GM18868 (cell line): ENCODE results near the gene ALPK3.

Experiments used
- ATAC-seq: cut with Tn5 transposase; IDR thresholded peaks from one replicate; pipeline ENCODE4 v1.9.1; 2021; ENCODE audit warnings: mild to moderate bottlenecking, moderate library complexity; ENCODE audit not compliant: unreplicated experiment

ALPK3 gene

GRCh38 chr15:84797212-84797611 is 19.9 kb upstream of the ALPK3 start:
- no peak for ATAC-seq

- ATAC-seq: no peak
These were observed 19.4 kb upstream of the ALPK3 start for GRCh38 chr15:84797801-84798200.

- no peak for ATAC-seq
These were observed 18.7 kb upstream of the ALPK3 start for GRCh38 chr15:84798436-84798946.

DNA sequence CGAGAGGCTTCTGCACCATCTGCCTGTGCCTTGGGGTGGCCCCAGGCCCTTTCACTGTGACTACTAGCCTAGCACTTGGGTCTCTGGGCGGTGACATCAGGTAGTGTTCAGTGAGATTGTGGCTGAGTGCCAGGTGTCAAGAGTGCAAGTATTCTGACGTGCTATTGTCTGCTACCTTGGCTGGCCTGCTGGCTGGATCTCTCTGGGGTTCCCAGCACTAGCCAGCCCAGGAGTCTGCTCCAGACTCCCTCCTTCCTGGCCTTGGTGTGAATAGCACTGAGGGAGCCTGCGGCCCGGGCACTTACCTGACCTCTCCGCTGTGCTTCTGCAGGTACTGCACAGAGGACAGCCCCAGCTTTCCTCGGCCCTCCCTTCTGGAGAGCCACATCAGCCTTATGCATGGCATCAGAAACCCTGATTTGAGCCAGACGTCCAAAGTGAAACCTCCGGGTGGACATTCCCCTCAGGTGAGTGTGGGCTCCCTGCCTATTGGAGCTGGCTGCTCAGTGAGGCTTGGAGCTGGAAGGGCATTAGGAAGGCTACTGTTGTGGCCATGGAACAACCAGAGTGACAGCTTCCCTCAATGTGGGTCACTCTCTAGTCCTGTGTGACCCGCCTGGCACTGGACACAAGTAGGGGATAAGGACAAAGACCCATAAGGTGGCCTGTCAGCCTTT is 17.5 kb upstream of the ALPK3 start:
- ATAC-seq: no peak

DNA sequence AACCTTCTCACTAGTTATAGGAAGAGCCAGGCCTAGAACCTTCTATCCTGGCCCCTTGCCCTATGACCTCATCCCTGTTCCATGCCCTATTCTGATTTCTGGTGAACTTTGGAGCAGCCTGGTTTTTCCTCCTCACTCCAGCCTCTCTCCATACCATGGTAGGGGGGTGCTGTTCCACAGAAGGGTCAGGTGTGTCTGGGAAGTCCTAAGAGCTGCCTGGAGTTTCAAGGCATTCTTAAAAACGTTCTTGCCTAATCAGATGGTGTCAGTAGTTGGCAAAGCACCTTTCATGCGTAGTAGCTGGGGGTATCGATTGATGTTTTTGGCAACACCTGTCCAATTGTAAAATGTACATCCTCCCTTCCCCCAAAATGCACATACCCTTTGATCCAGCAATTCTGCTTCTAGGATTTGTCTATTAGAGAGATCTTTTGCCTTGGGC is 16.8 kb upstream of the ALPK3 start:
- no peak for ATAC-seq

DNA sequence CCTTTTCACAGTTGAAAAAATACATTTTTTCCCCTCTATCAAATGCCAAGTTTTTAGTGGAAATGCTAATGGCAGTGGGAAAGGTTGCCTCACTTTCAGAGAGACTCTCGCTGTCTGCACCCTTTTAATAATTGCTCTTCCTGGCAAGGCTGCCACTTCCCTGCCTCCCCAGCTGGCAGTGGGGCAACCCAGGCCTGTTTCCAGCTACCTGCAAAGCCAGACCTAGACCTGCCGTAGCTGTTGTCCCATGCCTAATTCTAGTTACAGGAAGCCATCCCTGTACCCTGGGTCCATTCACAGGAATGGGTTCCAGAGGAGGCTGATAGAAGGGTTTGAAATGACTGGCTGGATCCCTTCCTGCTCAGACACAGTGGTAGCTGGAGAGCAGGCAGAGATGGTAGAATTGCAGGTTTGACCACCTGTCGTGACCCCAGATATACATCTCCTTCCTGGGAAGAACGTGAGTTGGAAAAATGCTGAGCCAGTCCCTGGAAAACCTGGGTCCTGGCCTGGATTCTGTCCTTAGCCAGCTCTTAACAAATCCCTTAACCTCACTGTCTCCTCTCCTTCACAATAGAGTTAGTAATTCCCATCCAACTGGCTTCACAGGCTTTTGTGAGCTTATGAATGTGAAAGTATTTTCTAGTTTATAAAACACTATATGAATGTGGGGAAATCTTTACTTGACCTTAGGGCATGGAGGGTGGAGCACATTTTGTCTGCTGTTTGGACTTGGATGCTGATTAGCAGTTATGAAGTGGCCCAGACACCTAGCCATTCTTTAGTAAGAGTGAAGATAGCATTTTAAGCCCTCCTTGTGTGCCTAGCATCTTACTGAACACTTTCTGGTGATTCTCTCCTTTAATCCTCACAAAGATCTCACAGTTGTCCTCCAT is 12.9 kb upstream of the ALPK3 start:
- no peak for ATAC-seq

DNA sequence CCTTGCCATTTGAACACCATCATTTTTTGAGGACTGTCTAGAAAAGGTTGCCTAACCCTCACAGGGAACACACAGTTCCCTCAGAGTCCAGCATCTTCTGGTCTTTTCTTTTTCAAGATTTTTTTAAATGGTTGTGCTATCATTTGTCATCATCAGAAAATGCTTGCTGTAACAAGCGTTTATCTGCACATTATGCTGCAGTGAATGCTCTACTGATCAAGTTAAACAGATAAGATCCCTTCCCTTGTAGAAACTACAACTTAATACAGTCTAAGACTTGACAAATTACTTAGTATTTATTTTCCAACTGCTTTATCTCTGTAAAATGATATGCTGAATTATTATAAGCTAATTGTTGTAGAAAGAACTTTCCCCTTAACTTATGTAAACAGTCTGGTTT is 11.9 kb upstream of the ALPK3 start:
- ATAC-seq: no peak

DNA sequence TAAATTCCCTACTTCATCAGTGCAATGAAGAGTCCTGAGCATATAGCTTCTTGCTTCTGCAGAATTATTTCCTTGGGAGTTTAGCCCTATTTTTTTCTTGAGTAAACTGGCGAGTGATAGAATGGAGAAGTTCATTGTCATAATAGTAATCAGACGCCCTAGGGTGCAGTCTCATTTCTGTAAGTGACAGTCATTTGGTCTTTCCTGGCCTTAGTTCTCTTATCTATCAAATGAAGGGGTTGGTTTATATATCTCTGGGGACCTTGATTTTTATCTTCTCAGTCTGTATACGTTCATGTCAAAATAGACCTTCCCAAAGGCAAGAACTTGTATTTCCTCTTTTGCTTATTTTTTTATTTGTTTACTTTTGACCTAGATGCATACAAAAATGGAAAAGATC is 9.9 kb upstream of the ALPK3 start:
- ATAC-seq: no peak

- ATAC-seq: no peak
These were observed 6.9 kb upstream of the ALPK3 start for GRCh38 chr15:84810073-84810840.

GRCh38 chr15:84811151-84811550 is 6.0 kb upstream of the ALPK3 start:
- ATAC-seq: no peak

- no peak for ATAC-seq
These were observed 5.3 kb upstream of the ALPK3 start for GRCh38 chr15:84811828-84812227.

DNA sequence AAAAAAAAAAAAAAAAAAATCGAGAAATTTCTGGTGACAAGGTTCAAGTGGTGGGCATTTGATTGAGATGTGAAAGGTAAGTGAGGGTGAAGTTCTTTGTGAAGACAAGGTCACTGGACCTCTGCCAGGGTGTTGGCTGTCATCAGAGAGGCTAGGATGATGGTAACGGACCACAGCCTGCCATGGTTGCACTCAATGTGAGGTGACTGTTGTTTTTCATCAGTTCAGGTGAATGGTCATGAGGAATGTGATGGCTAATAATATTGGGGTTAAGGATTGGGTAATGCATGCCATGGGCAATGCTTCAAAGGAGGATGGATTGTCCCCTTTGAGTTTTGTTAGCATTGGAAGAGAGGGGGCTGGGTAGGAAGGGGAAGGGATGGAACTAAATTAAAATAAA is 4.3 kb upstream of the ALPK3 start:
- no peak for ATAC-seq

- no peak for ATAC-seq
These were observed 3.7 kb upstream of the ALPK3 start for GRCh38 chr15:84813435-84813834.

DNA sequence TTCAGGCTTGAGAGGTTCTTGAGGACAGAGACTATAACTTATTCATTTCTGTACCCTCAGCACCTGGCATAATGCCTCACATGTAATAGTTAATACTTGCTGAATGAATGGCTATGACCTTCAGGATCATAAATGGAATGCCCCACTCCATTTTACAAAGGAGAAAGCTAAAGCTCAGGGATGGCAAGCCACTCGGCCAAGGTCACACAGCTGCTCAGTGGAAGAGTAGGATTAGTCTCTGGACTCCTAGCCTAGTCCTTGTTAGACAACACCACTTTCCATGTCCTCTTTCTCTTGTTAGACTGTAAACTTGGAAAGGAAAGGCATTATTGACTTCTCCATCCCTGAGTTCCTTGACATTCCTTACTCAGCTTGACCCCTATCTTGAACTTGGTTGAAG is 3.2 kb upstream of the ALPK3 start:
- no peak for ATAC-seq

DNA sequence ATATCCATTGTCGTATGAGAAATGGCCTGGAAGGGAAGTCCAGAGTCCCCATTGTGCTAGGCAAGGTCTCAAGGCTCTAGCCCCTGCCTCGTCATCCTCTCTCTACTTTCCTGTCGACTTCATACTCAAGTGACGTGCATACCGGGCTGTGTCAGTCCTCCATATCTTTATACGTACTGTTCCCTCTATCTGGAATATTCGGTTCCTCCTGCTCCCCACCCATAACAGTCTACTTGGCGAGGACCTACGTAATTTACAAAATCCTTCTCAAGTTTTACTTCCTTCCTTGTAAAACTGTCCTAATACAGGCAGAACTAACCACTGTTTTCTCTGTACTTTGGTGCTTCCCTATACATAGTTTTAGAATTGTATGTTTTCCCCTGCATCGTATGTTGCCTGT is 2.2 kb upstream of the ALPK3 start:
- ATAC-seq: no peak

DNA sequence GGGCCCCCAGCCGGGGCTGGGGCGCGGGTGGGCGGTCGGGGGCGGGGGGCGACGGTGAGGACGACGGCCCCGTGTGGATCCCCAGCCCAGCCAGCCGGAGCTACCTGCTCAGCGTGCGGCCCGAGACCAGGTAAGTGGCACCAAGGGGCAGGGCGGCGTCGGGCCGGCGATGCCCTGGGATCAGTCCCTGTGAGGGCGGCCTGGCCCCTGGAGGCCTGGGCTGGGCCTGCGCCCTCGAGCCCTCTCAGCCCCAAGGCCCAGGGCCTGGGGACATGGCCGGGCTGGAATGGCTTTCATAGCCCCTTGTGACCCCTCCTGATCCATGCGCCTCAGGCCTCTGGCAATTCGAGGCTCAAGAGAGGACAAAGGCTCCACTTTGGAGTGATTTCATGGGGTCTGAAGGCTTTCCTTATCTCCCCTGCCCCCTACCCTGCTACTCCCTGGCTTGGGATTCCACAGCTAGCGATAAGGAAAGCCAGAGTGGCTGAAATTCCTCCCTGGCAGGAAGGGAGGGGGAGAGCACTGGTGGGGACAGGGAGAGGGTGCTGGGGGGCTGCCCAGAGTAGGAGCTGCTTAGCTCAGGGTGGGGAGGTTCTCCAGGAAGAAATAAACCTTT is 418 bp downstream of the ALPK3 start:
- no peak for ATAC-seq

- ATAC-seq: no peak
These were observed 1.3 kb downstream of the ALPK3 start for GRCh38 chr15:84818261-84819131.

GRCh38 chr15:84819291-84819768 is 2.2 kb downstream of the ALPK3 start:
- ATAC-seq: no peak

DNA sequence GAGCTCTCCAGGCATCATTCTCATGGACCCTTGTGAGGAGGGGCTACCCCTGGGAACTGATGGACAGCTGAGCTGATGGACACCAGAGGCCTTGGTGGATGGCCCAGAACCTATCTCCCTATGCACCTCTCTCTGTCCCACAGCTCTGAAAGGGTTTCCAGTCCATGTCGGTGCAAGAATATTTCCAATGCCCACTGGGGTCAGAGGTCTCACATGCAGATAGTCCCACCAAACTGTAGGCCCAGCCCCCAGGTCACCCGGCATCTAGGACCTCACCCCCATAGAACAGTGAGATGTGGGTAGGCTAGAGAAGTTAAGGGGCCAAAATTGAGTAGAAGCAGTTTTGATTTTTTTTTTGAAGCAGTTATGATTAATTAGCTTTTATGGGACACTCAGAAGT is 2.6 kb downstream of the ALPK3 start:
- no peak for ATAC-seq

- no peak for ATAC-seq
These were observed 4.4 kb downstream of the ALPK3 start for GRCh38 chr15:84821501-84822021.
